ENCODE results near the gene SAP30BP.

DNA sequence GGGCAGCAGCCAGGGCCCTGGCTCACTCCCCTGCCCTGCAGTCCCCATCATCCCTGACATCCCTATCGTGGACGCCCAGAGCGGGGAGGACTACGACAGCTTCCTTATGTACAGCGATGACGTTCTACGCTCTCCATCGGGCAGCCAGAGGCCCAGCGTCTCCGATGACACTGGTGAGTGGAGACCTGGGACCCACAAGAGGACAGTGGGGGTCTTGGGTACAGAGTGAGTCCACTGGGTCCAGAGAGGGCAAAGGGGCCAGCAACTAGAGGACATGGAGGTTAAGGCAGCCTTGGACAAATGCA is 85.2 kb downstream of the SAP30BP start:
- TF ChIP-seq, protein P1, sequence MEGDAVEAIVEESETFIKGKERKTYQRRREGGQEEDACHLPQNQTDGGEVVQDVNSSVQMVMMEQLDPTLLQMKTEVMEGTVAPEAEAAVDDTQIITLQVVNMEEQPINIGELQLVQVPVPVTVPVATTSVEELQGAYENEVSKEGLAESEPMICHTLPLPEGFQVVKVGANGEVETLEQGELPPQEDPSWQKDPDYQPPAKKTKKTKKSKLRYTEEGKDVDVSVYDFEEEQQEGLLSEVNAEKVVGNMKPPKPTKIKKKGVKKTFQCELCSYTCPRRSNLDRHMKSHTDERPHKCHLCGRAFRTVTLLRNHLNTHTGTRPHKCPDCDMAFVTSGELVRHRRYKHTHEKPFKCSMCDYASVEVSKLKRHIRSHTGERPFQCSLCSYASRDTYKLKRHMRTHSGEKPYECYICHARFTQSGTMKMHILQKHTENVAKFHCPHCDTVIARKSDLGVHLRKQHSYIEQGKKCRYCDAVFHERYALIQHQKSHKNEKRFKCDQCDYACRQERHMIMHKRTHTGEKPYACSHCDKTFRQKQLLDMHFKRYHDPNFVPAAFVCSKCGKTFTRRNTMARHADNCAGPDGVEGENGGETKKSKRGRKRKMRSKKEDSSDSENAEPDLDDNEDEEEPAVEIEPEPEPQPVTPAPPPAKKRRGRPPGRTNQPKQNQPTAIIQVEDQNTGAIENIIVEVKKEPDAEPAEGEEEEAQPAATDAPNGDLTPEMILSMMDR (IDR thresholded peaks at IDR 0.05), result no peak
- no peak for TF ChIP-seq EP300 (IDR thresholded peaks at IDR 0.05)
- TF ChIP-seq POLR2A (IDR thresholded peaks at IDR 0.05), result no peak
